HS-27A (cell line): Measurements from ENCODE around the gene ACTR8.

Experiments used
- DNase-seq: peaks from one replicate; pipeline ENCODE4 v3.0.0-alpha.2; 2012; ENCODE audit warnings: low read depth, missing footprints

The ACTR8 gene

GRCh38 chr3:53863145-53863544 is 18.8 kb downstream of the ACTR8 start:
- DNase-seq: no peak

- DNase-seq: no peak
Measured at GRCh38 chr3:53862241-53862640, 19.7 kb downstream of the ACTR8 start.

GRCh38 chr3:53860196-53860595 is 21.8 kb downstream of the ACTR8 start:
- DNase-seq: no peak

GRCh38 chr3:53859178-53859577 is 22.8 kb downstream of the ACTR8 start:
- DNase-seq: no peak

- no peak for DNase-seq
Measured at GRCh38 chr3:53858096-53858741, 23.7 kb downstream of the ACTR8 start.

GRCh38 chr3:53856964-53857363 is 25.0 kb downstream of the ACTR8 start:
- no peak for DNase-seq

- DNase-seq: no peak
Measured at GRCh38 chr3:53850895-53851294, 31.1 kb downstream of the ACTR8 start.

- DNase-seq: no peak
Measured at GRCh38 chr3:53849916-53850315, 32.0 kb downstream of the ACTR8 start.

GRCh38 chr3:53846851-53847155 is 35.1 kb downstream of the ACTR8 start:
- no peak for DNase-seq

GRCh38 chr3:53846134-53846850 is 35.7 kb downstream of the ACTR8 start, which contains the start of the genes CHDH and IL17RB:
TSS of gene CHDH (minus strand) at chr3:53846419. CDS start at chr3:53824008, 22,411 bp downstream.
TSS of gene IL17RB (plus strand) at chr3:53846568. CDS start at chr3:53846589, 21 bp downstream.
- DNase-seq: no peak

- no peak for DNase-seq
Measured at GRCh38 chr3:53845881-53846133, 36.1 kb downstream of the ACTR8 start.

- no peak for DNase-seq
Measured at GRCh38 chr3:53845103-53845880, 36.7 kb downstream of the ACTR8 start.

GRCh38 chr3:53844262-53845102 is 37.5 kb downstream of the ACTR8 start:
- no peak for DNase-seq

GRCh38 chr3:53843195-53844177 is 38.5 kb downstream of the ACTR8 start:
- DNase-seq: no peak

- DNase-seq: no peak
Measured at GRCh38 chr3:53842436-53843194, 39.3 kb downstream of the ACTR8 start.

GRCh38 chr3:53841296-53841695 is 40.7 kb downstream of the ACTR8 start:
- no peak for DNase-seq

- no peak for DNase-seq
Measured at GRCh38 chr3:53837331-53837730, 44.6 kb downstream of the ACTR8 start.

GRCh38 chr3:53836084-53836872 is 45.7 kb downstream of the ACTR8 start:
- no peak for DNase-seq

- DNase-seq: no peak
Measured at GRCh38 chr3:53835257-53835656, 46.7 kb downstream of the ACTR8 start.
